ENCODE measurements around the gene KPNA1. TPM values are rescaled to one million over a fixed set of nuclear protein-coding genes. Genes with fewer than 3 reads are reported as not detected.

Gene KPNA1
- total RNA-seq, 6 experiments from 2014 or later = 93.5 to 105 (median 98.1) TPM

GRCh38 chr3:122443090-122443489 is 71.6 kb downstream of the KPNA1 start:
- peaks cover 76% of the 10 kb centered on the region for H3K36me3 Mint-ChIP-seq (ENCODE audit: low read depth)
- no peak for TF ChIP-seq CTCF (IDR thresholded peaks at IDR 0.05)
- no peak overlapping the region for H3K27ac Mint-ChIP-seq
- no peaks in the 10 kb centered on the region for H3K27me3 Mint-ChIP-seq (ENCODE audit: insufficient read depth)
- no peak overlapping the region for H3K4me3 Mint-ChIP-seq
- DNase-seq = no peak
- peaks cover 8% of the 10 kb centered on the region for H3K4me1 Mint-ChIP-seq (ENCODE audit: low read depth)
- no peaks in the 10 kb centered on the region for H3K9me3 Mint-ChIP-seq

GRCh38 chr3:122435950-122436349 is 78.8 kb downstream of the KPNA1 start:
- Mint-ChIP-seq H3K36me3 (ENCODE audit: low read depth) (peaks cover 49% of the 10 kb centered on the region), H3K4me3 (peak overlapping the region; percentile 14; the same call in 1 of the 2 replicates), H3K9me3 (0 out of 2 replicates have a peak, but pooled peaks cover 4% of the 10 kb centered on the region), H3K27me3 (ENCODE audit: insufficient read depth) (no peaks in the 10 kb centered on the region; the same call in none of the 2 replicates), H3K4me1 (ENCODE audit: low read depth) (no peaks in the 10 kb centered on the region), H3K27ac (no peak overlapping the region)
- TF ChIP-seq CTCF (IDR thresholded peaks at IDR 0.05) = no peak
- no peak for DNase-seq

- peaks cover 18% of the 10 kb centered on the region for H3K4me1 Mint-ChIP-seq (ENCODE audit: low read depth)
- H3K27ac Mint-ChIP-seq = no peak overlapping the region
- no peaks in the 10 kb centered on the region for H3K9me3 Mint-ChIP-seq
- DNase-seq = no peak
- peaks cover 41% of the 10 kb centered on the region for H3K36me3 Mint-ChIP-seq (ENCODE audit: low read depth)
- H3K4me3 Mint-ChIP-seq = no peak overlapping the region; the same call in 1 of the 2 replicates
- no peak for TF ChIP-seq CTCF (IDR thresholded peaks at IDR 0.05)
- no peaks in the 10 kb centered on the region; the same call in 1 of the 2 replicates for H3K27me3 Mint-ChIP-seq (ENCODE audit: insufficient read depth)
These were observed 84.4 kb downstream of the KPNA1 start for GRCh38 chr3:122430371-122430770.

GRCh38 chr3:122427857-122428471 is 86.8 kb downstream of the KPNA1 start:
- Mint-ChIP-seq H3K4me1 (ENCODE audit: low read depth) (peaks cover 18% of the 10 kb centered on the region), H3K27ac (no peak overlapping the region), H3K36me3 (ENCODE audit: low read depth) (peaks cover 42% of the 10 kb centered on the region), H3K27me3 (ENCODE audit: insufficient read depth) (no peaks in the 10 kb centered on the region), H3K4me3 (no peak overlapping the region), H3K9me3 (no peaks in the 10 kb centered on the region)
- no peak for DNase-seq
- TF ChIP-seq CTCF (IDR thresholded peaks at IDR 0.05) = no peak

- Mint-ChIP-seq H3K36me3 (ENCODE audit: low read depth) (peaks cover 19% of the 10 kb centered on the region), H3K4me1 (ENCODE audit: low read depth) (peaks cover 7% of the 10 kb centered on the region), H3K9me3 (no peaks in the 10 kb centered on the region), H3K4me3 (no peak overlapping the region), H3K27me3 (ENCODE audit: insufficient read depth) (no peaks in the 10 kb centered on the region), H3K27ac (no peak overlapping the region)
- no peak for DNase-seq
- TF ChIP-seq CTCF (IDR thresholded peaks at IDR 0.05) = no peak
These were observed 92.9 kb downstream of the KPNA1 start for GRCh38 chr3:122421836-122422235.
